Neural progenitor cell (in vitro differentiated cells): ENCODE results near the gene PTPRN2.

ENCODE experiments used
- EZH2phosphoT487 ChIP-seq: fragments of 200-600 bp; sonication (generic); IDR thresholded peaks from 2 replicates; pipeline ENCODE4 v1.6.1; 2017; ENCODE audit warnings: antibody characterized with exemption
- TF ChIP-seq, protein P1 (sequence below): fragments of 200-600 bp; sonication (generic); IDR thresholded peaks from 2 replicates; pipeline ENCODE4 v1.5.1; 2017; ENCODE audit warnings: antibody characterized with exemption, mild to moderate bottlenecking

GRCh38 chr7:157549612-157550299 is 1037.9 kb downstream of the PTPRN2 start:
- TF ChIP-seq, protein P1, sequence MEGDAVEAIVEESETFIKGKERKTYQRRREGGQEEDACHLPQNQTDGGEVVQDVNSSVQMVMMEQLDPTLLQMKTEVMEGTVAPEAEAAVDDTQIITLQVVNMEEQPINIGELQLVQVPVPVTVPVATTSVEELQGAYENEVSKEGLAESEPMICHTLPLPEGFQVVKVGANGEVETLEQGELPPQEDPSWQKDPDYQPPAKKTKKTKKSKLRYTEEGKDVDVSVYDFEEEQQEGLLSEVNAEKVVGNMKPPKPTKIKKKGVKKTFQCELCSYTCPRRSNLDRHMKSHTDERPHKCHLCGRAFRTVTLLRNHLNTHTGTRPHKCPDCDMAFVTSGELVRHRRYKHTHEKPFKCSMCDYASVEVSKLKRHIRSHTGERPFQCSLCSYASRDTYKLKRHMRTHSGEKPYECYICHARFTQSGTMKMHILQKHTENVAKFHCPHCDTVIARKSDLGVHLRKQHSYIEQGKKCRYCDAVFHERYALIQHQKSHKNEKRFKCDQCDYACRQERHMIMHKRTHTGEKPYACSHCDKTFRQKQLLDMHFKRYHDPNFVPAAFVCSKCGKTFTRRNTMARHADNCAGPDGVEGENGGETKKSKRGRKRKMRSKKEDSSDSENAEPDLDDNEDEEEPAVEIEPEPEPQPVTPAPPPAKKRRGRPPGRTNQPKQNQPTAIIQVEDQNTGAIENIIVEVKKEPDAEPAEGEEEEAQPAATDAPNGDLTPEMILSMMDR = no peak
- TF ChIP-seq EZH2phosphoT487 = no peak
